ENCODE results near the gene UBE2U. TPM values are rescaled to one million over a fixed set of nuclear protein-coding genes. Genes with fewer than 3 reads are reported as not detected.

Gene UBE2U
- total and polyA plus RNA-seq, 2 of the 8 experiments (the other 6 are each of a cell fraction or from before 2014, with no cell fraction given) = not detected

GRCh38 chr1:64215576-64215975, 12.2 kb downstream of the UBE2U start (continued):
- TF ChIP-seq CHD7 (IDR thresholded peaks at IDR 0.05; ENCODE audit: insufficient replicate concordance, low read length) = no peak
